K562 (cell line): Measurements from ENCODE around the gene SZT2. TPM values are rescaled to one million over a fixed set of nuclear protein-coding genes. Genes with fewer than 3 reads are reported as not detected.
A peak's percentile ranks its signal among the peaks of the same experiment; 100 is the strongest.

ENCODE experiments used
- ATAC-seq: fragments of 200-7000 bp; cut with Tn5 transposase; 3 replicates; pipeline ENCODE4 v1.9.1; 2020; ENCODE audit warnings: moderate library complexity
- BruUV-seq: library from RNA; stranded (reverse); fragments of 400-500 nt; replicated peaks from 2 replicates; lab custom pipeline; 2021; lab: Mats Ljungman, UMichigan
- CTCF ChIA-PET: fragments of 300-600 bp; formaldehyde crosslinking; extraction: SDS; loops from one replicate; lab custom pipeline; 2021; ENCODE audit warnings: low intra/inter-chr PET ratio; lab: Yijun Ruan, JAX
- POLR2A ChIA-PET: fragments of 300-600, 350-650 bp; sonication (Branson Sonifier 250); formaldehyde crosslinking; extraction: SDS; loops from one replicate; lab custom pipeline; 2021; ENCODE audit warnings: antibody characterized with exemption, inconsistent platforms; lab: Yijun Ruan, JAX
- DNase-seq, 4 experiments: peaks; one replicate each; pipeline versions ENCODE4 v3.0.0 to v3.0.0-alpha.2; 2011 to 2018; ENCODE audit warnings: low spot score in 3 of 4, mixed read lengths in 3 of 4; ENCODE audit errors: extremely low read depth in 1 of 4
- FAIRE-seq: peaks from 2 replicates; lab custom pipeline; 2011; peaks lifted over from hg19 to GRCh38; lab: Jason Lieb, UNC
- H2AFZ ChIP-seq: 2 replicates; pipeline ENCODE4 v1.6.0; 2011; ENCODE audit warnings: low read depth, low read length, control low read depth, inconsistent platforms
- H3K27ac ChIP-seq: fragments of 200-600 bp; 3 replicates; pipeline ENCODE4 v1.8.0; 2011; ENCODE audit warnings: low read depth, mild to moderate bottlenecking, control low read depth, inconsistent platforms, low read length, moderate library complexity, mixed read lengths; ENCODE audit errors: extremely low read depth
- H3K27me3 ChIP-seq, 2 experiments: fragments of 300-600 bp in 1 of 2; 2 replicates in 1 of 2; 3 replicates in 1 of 2; pipeline versions ENCODE4 v1.6.0 to v1.8.0; 2011; ENCODE audit warnings: inconsistent platforms in 2 of 2, low read length in 2 of 2, mild to moderate bottlenecking in 1 of 2, mixed read lengths in 1 of 2, moderate library complexity in 1 of 2; ENCODE audit not compliant: control insufficient read depth in 2 of 2, insufficient read depth in 2 of 2
- H3K36me3 ChIP-seq: fragments of 300-600 bp; 3 replicates; pipeline ENCODE4 v1.8.0; 2011; ENCODE audit warnings: mild to moderate bottlenecking, low read length, inconsistent platforms; ENCODE audit not compliant: control insufficient read depth, insufficient read depth
- H3K4me1 ChIP-seq, 2 experiments: fragments of 200-600 bp in 1 of 2; replicated peaks in 1 of 2; 2 replicates in 1 of 2; 3 replicates in 1 of 2; pipeline versions ENCODE4 v1.5.1 to v1.8.0; 2011; ENCODE audit warnings: inconsistent platforms in 2 of 2, low read length in 2 of 2, mild to moderate bottlenecking in 1 of 2, mixed read lengths in 1 of 2, moderate library complexity in 1 of 2; ENCODE audit not compliant: control insufficient read depth in 2 of 2, insufficient read depth in 2 of 2
- H3K4me2 ChIP-seq: 2 replicates; pipeline ENCODE4 v1.6.1; 2011; ENCODE audit warnings: low read length, control low read depth, inconsistent platforms, mixed read lengths; ENCODE audit not compliant: insufficient read depth
- H3K4me3 ChIP-seq: fragments of 200-600 bp; sonication (generic), shearing (Covaris generic); 2 replicates; pipeline ENCODE4 v1.5.1; 2016; ENCODE audit warnings: control low read depth, inconsistent platforms
- H3K79me2 ChIP-seq: fragments of 200-600 bp; 3 replicates; pipeline ENCODE4 v1.8.0; 2011; ENCODE audit warnings: low read length, inconsistent platforms; ENCODE audit not compliant: control insufficient read depth, insufficient read depth
- H3K9ac ChIP-seq, 2 experiments: 2 replicates each; pipeline versions ENCODE4 v1.6.0 to v1.6.1; 2011; ENCODE audit warnings: low read depth in 2 of 2, low read length in 2 of 2, control low read depth in 1 of 2, inconsistent platforms in 1 of 2, mild to moderate bottlenecking in 1 of 2, mixed read lengths in 1 of 2; ENCODE audit not compliant: insufficient read depth in 1 of 2
- H3K9me1 ChIP-seq: one replicate; pipeline ENCODE4 v1.6.0; 2011; ENCODE audit warnings: inconsistent platforms, mild to moderate bottlenecking, low read length, moderate library complexity; ENCODE audit not compliant: control insufficient read depth, insufficient read depth
- H3K9me3 ChIP-seq: replicated peaks from 2 replicates; pipeline ENCODE4 v1.5.1; 2011; ENCODE audit warnings: low read depth, low read length, inconsistent platforms; ENCODE audit not compliant: control insufficient read depth, insufficient read depth
- H4K20me1 ChIP-seq: replicated peaks from 2 replicates; pipeline ENCODE4 v1.6.1; 2011; ENCODE audit warnings: low read length, inconsistent platforms, mixed read lengths; ENCODE audit not compliant: control insufficient read depth, insufficient read depth
- CBFA2T2 ChIP-seq: fragments of 450-650 bp; conservative IDR thresholded peaks from 2 replicates; pipeline ENCODE4 v1.6.1; 2017; ENCODE audit warnings: mild to moderate bottlenecking
- ELF4 ChIP-seq: fragments of 450-650 bp; formaldehyde crosslinking; IDR thresholded peaks from 2 replicates; pipeline ENCODE4 v1.4.0; 2022; ENCODE audit warnings: missing genetic modification characterization
- HNRNPUL1 ChIP-seq: fragments of 200-400 bp; formaldehyde crosslinking; IDR thresholded peaks from 2 replicates; pipeline ENCODE4 v1.6.1; 2017; ENCODE audit warnings: low read length
- KDM5B ChIP-seq: fragments of 200-600 bp; sonication (generic); IDR thresholded peaks from 2 replicates; pipeline ENCODE4 v1.6.1; 2012; ENCODE audit warnings: low read depth, mild to moderate bottlenecking, moderate library complexity, low read length, control low read depth, inconsistent platforms; ENCODE audit not compliant: insufficient replicate concordance
- MAFF ChIP-seq: IDR thresholded peaks from 2 replicates; pipeline ENCODE4 v1.6.1; 2012; ENCODE audit warnings: low read length, improper control_type of control experiment
- NEUROD1 ChIP-seq: fragments of 150-350 bp; IDR thresholded peaks from 2 replicates; pipeline ENCODE4 v1.6.1; 2014; ENCODE audit warnings: borderline replicate concordance, low read length, low read depth; ENCODE audit not compliant: partially characterized antibody
- NR2C2 ChIP-seq, 2 experiments: fragments of 200-800 bp in 1 of 2; sonication (Bioruptor generic) in 1 of 2; sonication (generic) in 1 of 2; formaldehyde crosslinking in 1 of 2; IDR thresholded peaks; 2 replicates each; pipeline versions ENCODE4 v1.6.1 to v1.8.0; 2016 to 2022; ENCODE audit warnings: mild to moderate bottlenecking in 1 of 2, missing compliant biosample characterization in 1 of 2, missing genetic modification characterization in 1 of 2, missing genetic modification reagents in 1 of 2
- PHF8 ChIP-seq: fragments of 200-600 bp; sonication (generic); IDR thresholded peaks from 2 replicates; pipeline ENCODE4 v1.6.1; 2012; ENCODE audit warnings: mixed run types, mild to moderate bottlenecking, inconsistent platforms, low read length, moderate library complexity, borderline replicate concordance
- POLR2A ChIP-seq: fragments of 450-650 bp; conservative IDR thresholded peaks from 2 replicates; pipeline ENCODE4 v1.6.1; 2016
- POLR2G ChIP-seq: fragments of 200-400 bp; formaldehyde crosslinking; IDR thresholded peaks from 2 replicates; pipeline ENCODE4 v1.6.1; 2017; ENCODE audit warnings: low read depth, mild to moderate bottlenecking, antibody characterized with exemption, low read length, moderate library complexity
- RBFOX2 ChIP-seq: fragments of 200-400 bp; formaldehyde crosslinking; IDR thresholded peaks from 2 replicates; pipeline ENCODE4 v1.6.1; 2017; ENCODE audit warnings: low read depth, mild to moderate bottlenecking, low read length, moderate library complexity
- RBM22 ChIP-seq: fragments of 200-400 bp; formaldehyde crosslinking; IDR thresholded peaks from 2 replicates; pipeline ENCODE4 v1.6.1; 2018; ENCODE audit warnings: low read length, low read depth; ENCODE audit not compliant: poor library complexity, severe bottlenecking
- WGBS: fragments of 100-300 bp; shearing (Covaris generic); methylation state at CpG from one replicate; pipeline ENCODE4 v1.1.6; 2016; ENCODE audit warnings: low coverage, mixed read lengths; ENCODE audit not compliant: insufficient coverage; ENCODE audit errors: missing lambda C conversion rate; 5-methylcytosine and 5-hydroxymethylcytosine counted together
- in situ Hi-C: fragments of 300-500 bp; cut with MboI; formaldehyde crosslinking; loops from 4 replicates; pipeline ENCODE4 v1.15.0; 2018; ENCODE audit warnings: inconsistent platforms, mixed read lengths
- intact Hi-C: fragments of 100-400 bp; cut with micrococcal nuclease; formaldehyde crosslinking; loops from 2 replicates; pipeline ENCODE4 v1.14.2; 2022
- polyA plus RNA-seq, 8 experiments: library from polyadenylated mRNA; depleted of rRNA in 4 of 8; stranded (reverse) in 5 of 8; unstranded in 3 of 8; fragments of >200 nt; fragmentation: Nextera tagmentation in 2 of 8; fragmentation: Illumina TruSeq in 1 of 8; extraction: Ambion mirVana in 2 of 8; extraction: Trizol in 1 of 8; gene quantifications; 2 replicates each; pipeline versions ENCODE4 v1.2.1 to v1.2.3, GENCODE V29; 2011 to 2014; ENCODE audit warnings: inconsistent platforms in 1 of 8, missing spikeins in 1 of 8
- total RNA-seq, 7 experiments: library from RNA; depleted of rRNA in 6 of 7; stranded (reverse); fragments of >200 nt in 6 of 7; fragmentation: Illumina TruSeq in 2 of 7; extraction: Trizol in 2 of 7; gene quantifications; 2 replicates each; pipeline versions ENCODE4 v1.2.1 to v1.2.3, GENCODE V29; 2011 to 2021; ENCODE audit warnings: low replicate concordance in 1 of 7
- TF ChIP-seq, protein P1 (sequence below): IDR thresholded peaks from 2 replicates; pipeline ENCODE4 v1.6.1; 2012; ENCODE audit warnings: low read depth, low read length, improper control_type of control experiment, borderline replicate concordance
- TF ChIP-seq, protein P2 (sequence below), 2 experiments: IDR thresholded peaks; 2 replicates each; pipeline ENCODE4 v1.6.1; 2011; ENCODE audit warnings: borderline replicate concordance in 1 of 2, control low read depth in 1 of 2, low read depth in 1 of 2, low read length in 1 of 2, mild to moderate bottlenecking in 1 of 2, mixed read lengths in 1 of 2, moderate library complexity in 1 of 2; ENCODE audit not compliant: insufficient read depth in 1 of 2, insufficient read length in 1 of 2, poor library complexity in 1 of 2, severe bottlenecking in 1 of 2; ENCODE audit errors: extremely low read depth in 1 of 2

SZT2 gene
- total and polyA plus RNA-seq, 9 of the 15 experiments (the other 6 are each of a cell fraction or from before 2014, with no cell fraction given): 0.88 to 31.0 (median 12.8) TPM

DNA sequence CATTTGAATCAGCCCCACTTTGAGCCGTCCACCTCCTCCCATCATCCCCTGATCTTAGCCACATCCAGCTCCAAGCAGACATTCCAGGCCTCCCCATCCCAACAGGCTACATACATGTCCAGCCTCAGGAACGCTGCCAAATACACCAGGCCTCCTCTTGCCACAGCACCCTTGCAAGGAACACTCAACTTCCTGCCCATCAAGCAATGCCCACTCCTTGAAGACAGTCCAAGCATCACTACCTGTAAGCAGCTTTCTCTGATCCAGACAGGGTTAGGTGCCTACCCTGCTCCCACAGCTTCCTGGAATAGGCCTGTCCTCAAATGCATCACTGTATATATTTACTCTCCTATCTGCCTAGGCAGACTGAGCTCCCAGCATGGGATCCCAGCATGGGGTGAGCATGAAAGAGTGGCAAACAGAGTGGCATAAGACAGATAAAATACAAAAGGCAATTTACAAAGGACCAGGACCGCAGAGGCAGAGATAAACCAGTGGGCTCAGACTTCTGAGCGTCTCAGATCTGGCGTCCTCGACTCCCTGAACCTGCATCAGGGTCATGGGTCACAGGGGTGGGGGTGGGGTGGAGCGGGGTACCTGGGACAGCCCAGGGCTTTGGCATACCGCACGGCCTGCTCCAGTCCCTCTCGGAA, 63.2 kb downstream of the SZT2 start (continued):
- TF ChIP-seq, protein P1, sequence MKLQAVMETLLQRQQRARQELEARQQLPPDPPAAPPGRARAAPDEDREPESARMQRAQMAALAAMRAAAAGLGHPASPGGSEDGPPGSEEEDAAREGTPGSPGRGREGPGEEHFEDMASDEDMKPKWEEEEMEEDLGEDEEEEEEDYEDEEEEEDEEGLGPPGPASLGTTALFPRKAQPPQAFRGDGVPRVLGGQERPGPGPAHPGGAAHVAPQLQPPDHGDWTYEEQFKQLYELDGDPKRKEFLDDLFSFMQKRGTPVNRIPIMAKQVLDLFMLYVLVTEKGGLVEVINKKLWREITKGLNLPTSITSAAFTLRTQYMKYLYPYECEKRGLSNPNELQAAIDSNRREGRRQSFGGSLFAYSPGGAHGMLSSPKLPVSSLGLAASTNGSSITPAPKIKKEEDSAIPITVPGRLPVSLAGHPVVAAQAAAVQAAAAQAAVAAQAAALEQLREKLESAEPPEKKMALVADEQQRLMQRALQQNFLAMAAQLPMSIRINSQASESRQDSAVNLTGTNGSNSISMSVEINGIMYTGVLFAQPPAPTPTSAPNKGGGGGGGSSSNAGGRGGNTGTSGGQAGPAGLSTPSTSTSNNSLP: no peak
- TF ChIP-seq ELF4: no peak

DNA sequence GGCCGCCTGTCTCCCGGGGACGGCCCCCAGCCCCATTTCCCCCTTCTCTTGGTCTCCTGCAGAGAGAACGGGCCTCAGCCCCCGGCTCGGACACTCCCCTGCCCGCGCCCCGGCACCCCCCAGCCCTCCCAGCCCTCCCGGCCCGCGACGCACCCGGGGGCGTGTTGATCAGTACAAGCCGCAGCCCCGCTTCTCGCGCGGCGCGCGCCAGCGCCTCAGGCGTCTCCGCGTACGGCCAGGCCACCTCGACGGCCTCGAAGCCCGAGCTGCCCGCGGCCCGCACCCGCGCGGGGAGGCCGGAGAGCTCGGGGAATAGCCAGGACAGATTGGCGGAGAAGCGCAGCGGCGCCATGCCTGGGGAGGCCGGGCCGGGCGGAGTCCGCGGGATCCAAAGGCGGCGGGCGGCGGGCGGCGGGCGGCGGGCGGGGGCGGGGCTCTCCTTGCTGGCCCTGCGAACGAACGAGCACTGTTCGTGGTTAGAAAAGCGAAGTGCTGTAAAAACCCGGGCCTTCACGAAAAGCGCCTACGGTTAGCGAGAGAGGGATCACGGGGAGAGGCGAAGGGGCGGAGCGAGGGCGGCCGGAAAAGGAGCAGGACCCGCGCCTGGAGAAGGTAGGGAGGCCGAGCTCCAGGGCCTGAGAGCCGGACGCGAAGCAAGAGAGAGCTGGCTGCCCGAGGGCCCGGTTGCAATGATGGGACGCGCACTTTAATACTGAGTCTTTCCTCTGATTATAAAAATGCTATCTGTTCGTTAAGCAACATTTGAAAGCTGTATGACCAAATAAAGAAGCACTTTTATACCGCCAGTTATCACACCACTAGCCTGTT, 64.0 kb downstream of the SZT2 start, which contains the start of gene HYI:
TSS of gene HYI (minus strand) at position 490 of the 828 bp plus-strand sequence. CDS start at position 352, 138 bp downstream.
- Histone ChIP-seq H3K4me3 (no peak within 1 kb of the TSS), H3K27me3 (no peaks in the 10 kb centered on the region; a peak in 1 of 5 replicates), H2AFZ (peak within 1 kb of the TSS; percentile 49), H3K4me1 (peaks cover 0 to 16% of the 10 kb centered on the region in 2 experiments; a peak in 3 of 5 replicates), H3K4me2 (peak within 1 kb of the TSS; percentile 27; the same call in 1 of the 2 replicates), H3K9me1 (no peaks in the 10 kb centered on the region), H3K9ac (peak within 1 kb of the TSS in 1 of 2 experiments; percentile 73; a peak in 2 of 4 replicates), H3K9me3 (no peaks in the 10 kb centered on the region), H4K20me1 (no peaks in the 10 kb centered on the region), H3K36me3 (peaks cover 23% of the 10 kb centered on the region; the same call in 2 of the 3 replicates), H3K27ac (0 out of 3 replicates have a peak within 1 kb of the TSS, but pooled peaks have one; percentile 7), H3K79me2 (no peaks in the 10 kb centered on the region)
- FAIRE-seq (peak; percentile 26), DNase-seq (peak; percentile 48 to 63 (median 52)), ATAC-seq (peak; percentile 71)
- ChIA-PET CTCF (no interaction called here), POLR2A (interaction anchor here (0.7 to 2.3 kb wide), 6 partner anchors 12 to 411 kb away, joined by 3 to 6 read pairs (median 4); partner anchors contain the start of gene KDM4A)
- BruUV-seq: no TSS peak
- in situ Hi-C loops (no loop called here), intact Hi-C loops (no loop called here)
- WGBS: 60% methylated on average over 35 of the region's 87 CpGs
- TF ChIP-seq PHF8 (peak; percentile 26; the same call in 1 of the 2 replicates), POLR2A (0 out of 2 replicates have a peak, but pooled peaks have one; percentile 1), NEUROD1 (no peak), NR2C2 (CRISPR knock-in tag; IDR thresholded peaks at IDR 0.05) (no peak), NR2C2 (tag; IDR thresholded peaks at IDR 0.05) (peak; percentile 49), CBFA2T2 (no peak), POLR2G (peak; percentile 72), RBM22 (peak; percentile 77), MAFF (no peak), KDM5B (peak; percentile 4), HNRNPUL1 (no peak), RBFOX2 (peak; percentile 36; the same call in 1 of the 2 replicates)
- TF ChIP-seq, protein P2, sequence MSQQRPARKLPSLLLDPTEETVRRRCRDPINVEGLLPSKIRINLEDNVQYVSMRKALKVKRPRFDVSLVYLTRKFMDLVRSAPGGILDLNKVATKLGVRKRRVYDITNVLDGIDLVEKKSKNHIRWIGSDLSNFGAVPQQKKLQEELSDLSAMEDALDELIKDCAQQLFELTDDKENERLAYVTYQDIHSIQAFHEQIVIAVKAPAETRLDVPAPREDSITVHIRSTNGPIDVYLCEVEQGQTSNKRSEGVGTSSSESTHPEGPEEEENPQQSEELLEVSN (IDR thresholded peaks at IDR 0.05; ENCODE audit: borderline replicate concordance in 1 of 2, extremely low read depth in 1 of 2, insufficient read depth in 1 of 2, insufficient read length in 1 of 2, low read depth in 1 of 2, low read length in 1 of 2, poor library complexity in 1 of 2, severe bottlenecking in 1 of 2): peak; percentile 46 to 74
